ENCODE data around the gene CFAP73.

Gene CFAP73

GRCh38 chr12:113162102-113163029 lies 12.8 kb downstream of the CFAP73 start:
- DNase-seq: peak in 4 of 51 donors; percentile 7 to 43 (median 16)

GRCh38 chr12:113163030-113163360 lies 13.5 kb downstream of the CFAP73 start:
- no peak for DNase-seq

DNA sequence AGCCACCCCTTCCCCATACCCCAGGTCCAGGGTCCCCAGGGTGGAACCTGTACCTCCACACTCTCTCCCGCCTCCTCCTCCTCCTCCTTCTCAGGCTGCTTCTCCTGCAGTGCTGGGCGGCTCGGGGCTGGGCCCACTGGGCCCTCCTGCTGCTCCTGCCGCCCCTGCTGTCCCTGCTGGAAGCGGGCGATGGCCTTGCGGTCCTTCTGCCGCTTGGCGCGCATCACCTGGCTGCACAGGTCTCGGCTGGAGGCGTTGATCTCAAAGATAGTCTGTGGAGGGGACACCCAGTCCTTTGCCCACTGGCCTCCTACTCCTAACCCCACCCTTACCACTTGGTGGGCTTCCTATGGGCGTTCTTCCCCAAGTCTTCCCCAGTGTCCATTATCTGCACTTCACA lies 14.5 kb downstream of the CFAP73 start:
- no peak for DNase-seq

DNA sequence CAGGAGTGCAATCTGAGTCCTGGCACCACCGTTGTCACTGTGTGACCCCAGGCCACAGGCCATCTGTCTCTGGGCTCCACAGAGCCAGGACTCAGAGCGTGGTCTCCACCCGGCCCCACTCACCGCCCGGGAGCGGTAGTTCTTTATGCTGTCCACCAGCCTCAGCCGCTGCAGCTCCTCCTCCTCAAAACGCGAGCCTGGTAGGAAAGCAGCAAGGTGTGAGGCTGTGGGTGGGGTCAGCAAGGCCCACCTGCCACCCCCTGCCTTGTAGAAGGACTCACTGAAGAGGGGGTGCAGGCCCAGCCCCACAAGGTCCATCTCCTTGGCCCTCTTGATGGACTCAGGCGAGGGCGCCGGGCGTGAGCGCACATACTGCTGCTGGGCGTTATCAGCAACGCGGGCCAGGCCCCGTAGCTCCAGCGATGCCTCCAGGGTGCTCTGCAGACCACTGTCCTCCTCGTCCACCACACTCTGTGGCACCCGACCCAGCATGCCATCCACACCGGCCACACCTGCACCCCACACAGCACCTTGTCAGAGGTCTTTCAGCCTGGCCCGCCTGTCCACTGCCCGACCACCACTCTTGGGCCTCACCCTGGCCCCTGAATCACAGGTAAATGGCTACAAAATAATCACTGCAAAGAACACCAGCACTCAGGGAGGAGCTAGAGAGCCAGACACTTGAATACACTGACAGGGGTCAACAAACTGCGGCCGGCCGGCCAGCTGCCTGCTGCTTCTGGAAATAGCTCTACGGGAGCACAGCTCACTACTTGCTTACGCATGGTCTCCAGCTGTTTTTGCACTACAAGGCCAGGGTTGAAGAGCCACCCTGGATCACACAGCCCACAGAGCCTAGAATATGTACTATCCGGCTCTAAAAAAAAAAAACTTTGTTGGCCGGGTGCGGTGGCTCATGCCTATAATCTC lies 16.3 kb downstream of the CFAP73 start:
- no peak for DNase-seq

DNA sequence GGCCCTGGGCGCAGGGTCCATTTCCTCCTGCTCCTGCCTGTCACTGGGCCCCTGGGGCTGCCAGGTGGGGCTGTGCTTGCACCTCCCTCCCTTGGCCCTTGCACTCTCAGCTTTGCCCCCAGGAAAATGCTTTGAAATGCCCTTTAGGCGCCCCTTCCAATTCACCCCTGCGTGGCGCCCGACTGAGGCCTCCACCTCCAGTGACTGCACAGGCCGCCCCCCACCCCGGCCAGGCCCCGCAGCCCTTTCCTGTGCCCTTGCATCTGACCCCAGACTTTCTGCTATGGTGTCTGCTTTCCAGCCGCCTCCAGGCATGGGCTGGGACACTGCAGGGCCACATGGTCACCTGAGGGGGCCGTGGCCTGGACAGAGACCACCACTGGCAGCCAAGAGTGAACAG lies 18.3 kb downstream of the CFAP73 start:
- no peak for DNase-seq

- DNase-seq: no peak
Measured at GRCh38 chr12:113169697-113170096, 20.2 kb downstream of the CFAP73 start.

DNA sequence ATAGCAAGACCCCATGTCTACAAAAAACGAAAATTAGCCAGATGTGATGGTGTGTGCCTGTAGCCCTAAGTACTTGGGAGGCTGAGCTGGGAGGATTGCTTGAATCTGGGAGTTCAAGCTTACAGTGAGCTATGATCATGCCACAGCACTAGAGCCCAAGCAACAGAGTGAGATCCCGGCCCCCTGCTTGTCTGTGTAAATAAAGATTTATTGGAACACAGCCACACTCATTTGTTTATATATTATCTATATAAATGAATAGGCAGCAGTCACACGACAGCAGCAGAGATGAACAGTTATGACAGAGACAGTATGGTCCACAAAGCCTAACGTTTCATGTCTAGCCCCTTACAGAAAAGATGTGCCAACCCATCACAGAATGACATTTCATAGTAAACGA lies 20.9 kb downstream of the CFAP73 start:
- no peak for DNase-seq

GRCh38 chr12:113170926-113171325 lies 21.4 kb downstream of the CFAP73 start:
- DNase-seq: no peak

DNA sequence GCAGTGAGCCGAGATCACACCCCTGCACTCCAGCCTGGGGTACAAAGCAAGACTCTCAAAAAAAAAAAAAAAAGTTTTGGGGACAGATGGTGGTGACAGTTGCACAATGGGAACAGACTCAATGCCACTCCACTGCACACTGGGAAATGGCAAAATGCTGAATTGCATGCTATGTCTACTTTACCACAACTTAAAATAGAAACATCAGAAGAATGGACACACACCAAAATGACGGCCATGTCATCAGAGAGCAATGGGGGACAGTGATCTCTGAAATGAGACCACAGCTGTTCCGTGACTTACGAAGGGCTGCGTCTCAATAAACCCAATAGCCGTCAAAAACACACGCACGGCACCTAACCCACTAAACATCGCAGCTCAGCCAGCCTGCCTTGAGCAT lies 22.0 kb downstream of the CFAP73 start:
- no peak for DNase-seq

GRCh38 chr12:113172185-113172584 lies 22.7 kb downstream of the CFAP73 start:
- no peak for DNase-seq

DNA sequence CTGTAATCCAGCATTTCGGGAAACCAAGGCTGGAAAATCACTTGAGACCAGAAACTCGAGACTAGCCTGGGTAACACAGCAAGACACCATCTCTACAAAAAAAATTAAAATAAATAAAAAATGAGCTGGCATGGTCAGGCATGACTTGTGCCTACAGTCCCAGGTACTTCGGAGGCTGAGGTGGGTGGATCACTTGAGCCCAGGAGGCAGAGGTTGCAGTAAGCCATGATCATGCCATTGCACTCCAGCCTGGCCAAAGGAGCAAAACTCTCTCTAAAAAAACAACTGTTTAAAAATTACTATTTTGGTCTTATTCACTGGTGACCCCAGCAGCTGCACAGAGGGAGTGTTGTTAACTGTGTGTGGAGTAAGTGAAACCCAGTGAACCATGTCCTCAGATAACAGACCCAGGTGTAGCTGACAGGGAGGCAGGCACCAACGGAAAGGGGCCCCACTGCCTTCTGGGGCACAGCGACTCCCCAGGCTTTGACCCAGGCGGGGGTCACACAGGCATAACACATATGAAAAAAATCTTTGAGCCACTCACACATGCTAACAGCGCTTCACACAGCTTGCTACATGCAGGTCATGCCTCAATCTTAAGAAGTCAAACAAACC lies 23.7 kb downstream of the CFAP73 start:
- no peak for DNase-seq

DNA sequence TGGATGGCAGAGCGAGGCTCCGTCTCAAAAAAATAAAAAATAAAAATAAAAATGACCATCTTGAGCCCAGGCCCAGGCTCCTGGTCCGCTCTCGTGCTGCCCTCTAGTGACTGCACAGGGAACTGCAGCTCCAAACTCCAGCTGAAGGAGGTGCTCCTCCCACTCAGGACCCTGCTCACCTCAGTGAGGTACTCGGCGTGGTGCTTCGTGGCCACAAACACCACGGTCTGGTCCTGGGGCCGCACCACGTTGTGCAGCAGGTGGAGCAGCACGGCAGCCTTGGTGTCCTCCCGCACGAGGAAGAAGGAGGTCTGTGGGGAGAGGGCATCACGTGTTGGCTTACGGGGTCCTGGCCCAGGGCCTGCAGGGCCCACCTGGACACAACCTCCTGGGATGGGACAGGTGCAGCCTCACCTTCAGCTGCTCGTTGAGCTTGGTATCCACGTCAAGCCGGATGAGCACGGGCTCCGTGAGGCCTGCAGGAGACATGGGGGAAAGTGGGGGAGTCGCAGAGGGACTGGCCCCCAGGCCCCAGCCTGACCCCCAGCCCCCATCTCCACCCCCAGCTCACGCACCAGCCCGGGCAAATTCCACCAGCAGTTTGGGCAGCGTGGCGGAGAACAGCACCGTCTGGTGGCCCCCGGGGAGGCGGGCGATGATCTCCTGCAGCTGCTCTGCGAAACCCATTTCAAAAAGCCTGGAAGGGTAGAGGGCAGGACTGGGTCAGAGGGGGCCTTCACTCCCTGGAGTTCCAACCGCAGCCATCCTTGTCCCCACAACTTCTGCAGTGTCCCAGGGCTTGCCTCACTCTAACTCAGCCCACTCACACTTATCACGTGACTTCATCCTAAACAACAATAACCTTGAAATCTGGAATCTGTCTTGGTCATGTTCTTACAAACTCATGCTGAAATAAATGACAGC lies 25.2 kb downstream of the CFAP73 start:
- DNase-seq: peak in 47 of 51 donors; percentile 6 to 85 (median 53)

DNA sequence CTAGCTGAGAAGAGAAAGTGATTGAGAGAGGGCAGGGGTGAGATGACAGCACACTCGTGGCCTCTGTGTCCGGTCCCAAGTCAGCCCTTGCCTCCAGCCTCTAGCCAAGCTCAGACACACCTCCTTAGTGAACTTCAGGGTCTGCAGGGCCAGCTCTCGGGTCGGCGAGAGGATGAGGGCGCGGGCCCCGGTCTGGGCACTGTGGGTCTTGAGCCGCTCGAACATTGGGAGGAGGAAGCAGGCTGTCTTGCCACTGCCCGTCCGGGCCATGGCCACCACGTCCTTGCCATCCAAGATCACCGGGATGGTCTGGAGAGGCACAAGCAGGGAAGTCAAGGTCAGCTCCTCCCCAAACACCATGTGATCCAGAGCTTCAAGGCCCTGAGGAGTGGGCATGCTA lies 29.5 kb downstream of the CFAP73 start:
- DNase-seq: no peak

DNA sequence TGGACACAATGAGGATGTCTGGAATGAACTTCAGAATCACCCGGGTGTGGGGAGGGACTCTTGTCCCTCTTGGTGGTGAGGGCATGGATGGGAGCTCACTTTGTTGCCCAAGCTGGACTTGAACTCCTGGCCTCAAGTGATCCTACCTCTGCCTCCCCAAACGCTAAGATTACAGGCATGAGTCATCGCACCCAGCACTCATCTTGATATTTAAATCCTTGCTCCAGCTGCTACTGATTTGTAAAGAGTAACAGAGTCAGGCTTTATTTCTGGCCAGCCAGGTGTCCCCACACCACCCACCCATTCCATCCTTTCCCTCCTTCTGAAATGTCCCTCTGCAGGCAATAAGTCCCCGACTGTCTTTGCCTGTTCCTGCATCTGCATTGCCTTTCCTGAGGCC lies 30.8 kb downstream of the CFAP73 start:
- DNase-seq: no peak

DNA sequence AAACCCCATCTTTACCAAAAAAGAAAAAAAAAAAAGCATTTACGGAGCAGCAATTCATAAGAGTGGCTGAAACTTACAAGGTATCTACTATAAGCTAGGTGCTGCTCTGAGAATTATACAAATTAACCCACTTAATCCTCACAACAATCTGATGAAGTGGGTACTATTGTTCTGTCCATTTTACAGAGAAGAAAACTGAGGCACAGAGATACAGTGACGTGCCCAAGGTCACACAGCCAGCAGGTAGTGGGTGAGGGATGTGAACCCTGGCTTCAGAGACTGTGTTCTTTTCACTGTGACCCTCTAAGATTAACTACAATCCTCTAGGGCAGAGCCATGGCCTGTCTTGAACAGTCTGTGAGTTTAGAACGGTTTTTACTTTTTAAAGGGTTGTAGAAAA lies 32.5 kb downstream of the CFAP73 start:
- no peak for DNase-seq

DNA sequence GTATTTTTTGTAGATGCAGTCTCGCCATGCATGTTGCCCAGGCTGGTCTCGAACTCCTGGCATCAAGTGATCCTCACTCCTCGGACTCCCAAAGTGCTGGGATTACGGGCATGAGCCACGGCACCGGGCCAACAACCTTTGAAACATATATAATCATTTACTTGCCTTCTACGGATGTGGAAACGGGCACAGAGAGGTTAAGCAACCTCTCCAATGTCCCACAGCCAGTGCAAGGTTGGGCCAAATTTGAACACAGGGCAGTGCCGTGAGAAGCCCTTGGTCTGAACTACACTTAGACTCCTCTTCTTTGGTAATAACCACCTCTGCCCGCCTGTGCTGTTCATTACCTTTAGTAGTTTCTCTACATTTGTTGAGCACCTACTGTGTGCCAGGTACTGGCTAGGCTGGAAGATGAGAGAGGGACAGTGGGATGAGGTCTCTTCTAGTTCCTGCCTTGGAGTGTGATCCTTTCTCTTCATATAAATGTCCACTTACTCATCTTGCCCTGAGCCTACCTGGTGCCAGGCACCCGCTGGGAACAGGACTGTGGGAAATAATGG lies 33.6 kb downstream of the CFAP73 start:
- no peak for DNase-seq

- no peak for DNase-seq
Measured at GRCh38 chr12:113184098-113184899, 34.8 kb downstream of the CFAP73 start.

DNA sequence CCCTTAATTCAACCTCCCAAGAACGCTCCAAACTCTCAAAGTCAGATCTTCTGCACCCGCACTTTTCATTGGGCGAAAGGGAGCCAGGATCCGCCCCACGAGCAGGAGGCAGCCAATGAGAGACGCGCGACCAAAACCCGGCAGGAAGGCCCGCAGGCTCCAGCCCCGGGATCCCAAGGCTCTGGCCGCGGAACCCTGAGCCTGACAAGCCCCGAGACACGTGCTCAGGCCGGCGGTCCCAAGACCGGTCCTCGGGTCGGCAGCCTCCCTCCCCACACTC lies 35.3 kb downstream of the CFAP73 start:
- DNase-seq: peak in 50 of 51 donors; percentile 46 to 92 (median 76)

GRCh38 chr12:113185180-113186032 lies 35.9 kb downstream of the CFAP73 start, which contains the start of the genes DDX54 and RITA1:
TSS of gene DDX54 (minus strand) at chr12:113185478. CDS start at chr12:113185451, 27 bp downstream.
TSS of gene RITA1 (plus strand) at chr12:113185721. CDS start at chr12:113186747, 1,026 bp downstream.
- DNase-seq: peak; percentile 43 to 98 (median 79)
